Omental fat pad (tissue), 4 donors: ENCODE data around the gene SARM1. TPM values are rescaled to one million over a fixed set of nuclear protein-coding genes. Genes with fewer than 3 reads are reported as not detected.

Source experiments
- ATAC-seq: fragments of 150-250 bp; one replicate; pipeline ENCODE4 v1.9.1; 2016; ENCODE audit warnings: mild to moderate bottlenecking, moderate library complexity; ENCODE audit not compliant: low FRiP score
- DNase-seq: peaks from one replicate; pipeline ENCODE4 v3.0.0-alpha.2; 2019; ENCODE audit warnings: low spot score
- total RNA-seq, 4 donors: library from RNA; depleted of rRNA; stranded (reverse); fragments of >200 nt; gene quantifications; one replicate each; pipeline ENCODE4 v1.1.0, GENCODE V29; 2016
- TF ChIP-seq, protein P1 (sequence below), 3 donors: fragments of 450-650 bp; IDR thresholded peaks; one replicate each; pipeline ENCODE4 v1.5.1; 2016 to 2017; ENCODE audit warnings: antibody characterized with exemption in 3 of 3, mild to moderate bottlenecking in 3 of 3, moderate library complexity in 2 of 3

The SARM1 gene
- total RNA-seq, 4 donors from 2014 or later = 8.5 to 13.1 (median 12.3) TPM

GRCh38 chr17:28342313-28342712 lies 29.2 kb upstream of the SARM1 start:
- ATAC-seq = no peak
- no peak for DNase-seq

GRCh38 chr17:28343491-28343932 lies 28.0 kb upstream of the SARM1 start:
- TF ChIP-seq, protein P1, sequence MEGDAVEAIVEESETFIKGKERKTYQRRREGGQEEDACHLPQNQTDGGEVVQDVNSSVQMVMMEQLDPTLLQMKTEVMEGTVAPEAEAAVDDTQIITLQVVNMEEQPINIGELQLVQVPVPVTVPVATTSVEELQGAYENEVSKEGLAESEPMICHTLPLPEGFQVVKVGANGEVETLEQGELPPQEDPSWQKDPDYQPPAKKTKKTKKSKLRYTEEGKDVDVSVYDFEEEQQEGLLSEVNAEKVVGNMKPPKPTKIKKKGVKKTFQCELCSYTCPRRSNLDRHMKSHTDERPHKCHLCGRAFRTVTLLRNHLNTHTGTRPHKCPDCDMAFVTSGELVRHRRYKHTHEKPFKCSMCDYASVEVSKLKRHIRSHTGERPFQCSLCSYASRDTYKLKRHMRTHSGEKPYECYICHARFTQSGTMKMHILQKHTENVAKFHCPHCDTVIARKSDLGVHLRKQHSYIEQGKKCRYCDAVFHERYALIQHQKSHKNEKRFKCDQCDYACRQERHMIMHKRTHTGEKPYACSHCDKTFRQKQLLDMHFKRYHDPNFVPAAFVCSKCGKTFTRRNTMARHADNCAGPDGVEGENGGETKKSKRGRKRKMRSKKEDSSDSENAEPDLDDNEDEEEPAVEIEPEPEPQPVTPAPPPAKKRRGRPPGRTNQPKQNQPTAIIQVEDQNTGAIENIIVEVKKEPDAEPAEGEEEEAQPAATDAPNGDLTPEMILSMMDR (IDR thresholded peaks at IDR 0.05) = no peak
- DNase-seq (no peak), ATAC-seq (no peak)

More at GRCh38 chr17:28342313-28342712, 29.2 kb upstream of the SARM1 start:
- TF ChIP-seq, protein P1 (IDR thresholded peaks at IDR 0.05) = no peak

- TF ChIP-seq, protein P1 (IDR thresholded peaks at IDR 0.05) = no peak
- ATAC-seq (no peak), DNase-seq (no peak)
These were observed 27.5 kb upstream of the SARM1 start for GRCh38 chr17:28344011-28344410.

GRCh38 chr17:28344435-28344901 lies 27.0 kb upstream of the SARM1 start:
- DNase-seq = no peak
- TF ChIP-seq, protein P1 (IDR thresholded peaks at IDR 0.05) = no peak
- ATAC-seq = no peak

DNA sequence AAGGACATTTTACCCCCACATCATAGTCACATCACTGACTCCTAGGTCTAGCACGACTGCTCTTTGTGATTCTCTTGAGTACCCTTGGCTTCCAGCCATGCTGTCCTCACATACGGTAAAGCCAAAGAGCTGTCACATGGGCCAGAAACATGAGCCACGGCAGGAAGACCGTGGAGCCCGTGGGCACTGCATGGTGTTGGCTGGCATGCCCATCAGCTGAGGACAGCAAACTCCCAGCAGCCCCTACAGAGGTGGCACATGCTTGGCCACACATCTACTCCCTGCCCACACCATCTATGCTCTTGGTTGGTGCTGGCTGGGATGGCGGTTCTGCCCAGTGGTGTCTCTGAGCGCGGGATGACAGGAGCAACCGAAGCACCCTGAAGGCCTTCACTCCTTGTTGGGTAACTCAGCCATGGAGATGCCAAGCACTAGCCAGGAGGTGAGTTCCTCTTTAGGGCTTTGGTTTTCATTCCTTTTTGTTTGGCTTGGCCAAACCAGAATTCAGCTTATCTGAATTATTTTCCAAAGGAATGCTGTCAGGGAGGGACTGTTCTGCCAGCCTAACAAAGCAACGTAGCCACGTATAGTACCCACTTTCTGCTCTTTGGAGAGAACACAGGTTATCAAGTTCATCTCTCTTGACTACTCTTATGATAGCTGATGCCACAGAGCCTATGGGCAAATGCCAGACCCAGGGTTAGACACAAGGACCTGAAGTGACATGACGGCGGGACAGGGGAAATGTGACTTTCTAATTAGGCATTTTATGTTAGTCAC lies 25.9 kb upstream of the SARM1 start:
- TF ChIP-seq, protein P1 (IDR thresholded peaks at IDR 0.05) = no peak
- DNase-seq (no peak), ATAC-seq (no peak)

GRCh38 chr17:28346199-28346580 lies 25.3 kb upstream of the SARM1 start:
- no peak for ATAC-seq
- TF ChIP-seq, protein P1 (IDR thresholded peaks at IDR 0.05) = no peak

DNA sequence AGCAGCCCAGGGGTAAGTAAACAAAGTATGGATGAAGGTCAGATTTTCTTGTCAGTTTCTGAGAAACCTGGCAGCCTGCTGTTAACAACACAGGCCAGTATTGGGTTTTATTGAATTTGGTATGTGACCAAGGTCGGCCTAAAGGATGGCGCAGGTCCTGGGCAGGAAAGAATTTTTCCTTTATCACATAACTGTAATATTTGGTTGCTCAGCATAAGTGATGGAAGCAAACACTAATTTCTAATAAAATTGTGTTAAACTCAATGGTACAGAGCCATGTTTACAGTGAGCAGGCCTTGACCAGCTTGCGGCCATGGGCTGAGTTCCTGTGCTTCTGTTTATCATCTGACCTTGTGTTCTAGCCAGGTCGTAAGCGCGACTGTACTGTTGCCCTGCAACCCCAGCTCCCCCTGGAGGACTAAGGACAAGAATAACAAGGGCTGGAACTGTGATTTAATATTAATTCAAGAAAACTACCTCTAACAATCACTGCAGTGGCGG lies 24.7 kb upstream of the SARM1 start:
- DNase-seq (no peak), ATAC-seq (no peak)
- TF ChIP-seq, protein P1 (IDR thresholded peaks at IDR 0.05) = no peak

More at GRCh38 chr17:28346199-28346580, 25.3 kb upstream of the SARM1 start:
- no peak for DNase-seq
